Sigmoid colon (tissue), 4 donors: Measurements from ENCODE around the gene FUT9.

Experiments used
- EP300 ChIP-seq, 4 donors: sonication (generic); formaldehyde crosslinking; IDR thresholded peaks; one replicate each; pipeline ENCODE4 v1.6.1; 2017; ENCODE audit warnings: antibody characterized with exemption in 4 of 4
- POLR2A ChIP-seq, 2 donors: fragments of 450-650 bp; IDR thresholded peaks; one replicate each; pipeline ENCODE4 v1.6.1; 2016; ENCODE audit warnings: antibody characterized with exemption in 2 of 2, mild to moderate bottlenecking in 2 of 2, moderate library complexity in 2 of 2
- TF ChIP-seq, protein P1 (sequence below), 4 experiments: fragments of 450-650 bp in 3 of 4; fragments of 200-600 bp in 1 of 4; IDR thresholded peaks; one replicate each; pipeline ENCODE4 v1.5.1; 2016 to 2019; ENCODE audit warnings: antibody characterized with exemption in 4 of 4, mild to moderate bottlenecking in 3 of 4, moderate library complexity in 2 of 4

DNA sequence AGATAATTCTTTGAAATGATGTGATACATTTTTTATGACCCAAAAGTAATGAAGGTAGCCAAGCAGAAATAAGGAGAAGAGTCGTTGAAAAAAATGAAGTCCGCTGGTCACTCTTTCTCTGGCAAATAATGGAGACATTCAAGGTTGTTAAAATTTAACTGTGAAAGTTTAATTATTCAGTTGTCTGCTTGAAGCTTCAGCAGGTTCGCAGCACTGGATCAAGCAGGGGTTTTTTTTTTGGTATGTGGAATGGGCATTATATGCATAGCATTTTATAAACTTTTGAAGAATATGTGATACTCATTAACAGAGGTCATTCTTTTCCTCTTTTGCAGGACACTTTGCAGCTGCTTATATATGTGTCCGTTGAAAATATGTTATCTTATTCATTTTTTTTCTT, 21.6 kb upstream of the FUT9 start:
- TF ChIP-seq, protein P1, sequence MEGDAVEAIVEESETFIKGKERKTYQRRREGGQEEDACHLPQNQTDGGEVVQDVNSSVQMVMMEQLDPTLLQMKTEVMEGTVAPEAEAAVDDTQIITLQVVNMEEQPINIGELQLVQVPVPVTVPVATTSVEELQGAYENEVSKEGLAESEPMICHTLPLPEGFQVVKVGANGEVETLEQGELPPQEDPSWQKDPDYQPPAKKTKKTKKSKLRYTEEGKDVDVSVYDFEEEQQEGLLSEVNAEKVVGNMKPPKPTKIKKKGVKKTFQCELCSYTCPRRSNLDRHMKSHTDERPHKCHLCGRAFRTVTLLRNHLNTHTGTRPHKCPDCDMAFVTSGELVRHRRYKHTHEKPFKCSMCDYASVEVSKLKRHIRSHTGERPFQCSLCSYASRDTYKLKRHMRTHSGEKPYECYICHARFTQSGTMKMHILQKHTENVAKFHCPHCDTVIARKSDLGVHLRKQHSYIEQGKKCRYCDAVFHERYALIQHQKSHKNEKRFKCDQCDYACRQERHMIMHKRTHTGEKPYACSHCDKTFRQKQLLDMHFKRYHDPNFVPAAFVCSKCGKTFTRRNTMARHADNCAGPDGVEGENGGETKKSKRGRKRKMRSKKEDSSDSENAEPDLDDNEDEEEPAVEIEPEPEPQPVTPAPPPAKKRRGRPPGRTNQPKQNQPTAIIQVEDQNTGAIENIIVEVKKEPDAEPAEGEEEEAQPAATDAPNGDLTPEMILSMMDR (IDR thresholded peaks at IDR 0.05) = no peak
- TF ChIP-seq POLR2A (IDR thresholded peaks at IDR 0.05) (no peak), EP300 (IDR thresholded peaks at IDR 0.05) (no peak)
